Retinal pigment epithelial cell (primary cell): ENCODE measurements around the gene AIFM1.

Experiments used
- DNase-seq: peaks from one replicate; pipeline ENCODE4 v3.0.0-alpha.2; 2010; ENCODE audit warnings: low read depth
- H3K4me3 ChIP-seq: 2 replicates; pipeline ENCODE4 v1.5.1; 2011; ENCODE audit warnings: mild to moderate bottlenecking, low read length, control low read depth, moderate library complexity
- TF ChIP-seq, protein P1 (sequence below): conservative IDR thresholded peaks from 2 replicates; pipeline ENCODE4 v1.5.1; 2011; ENCODE audit warnings: low read depth, low read length, control low read depth, inconsistent platforms

Gene AIFM1

DNA sequence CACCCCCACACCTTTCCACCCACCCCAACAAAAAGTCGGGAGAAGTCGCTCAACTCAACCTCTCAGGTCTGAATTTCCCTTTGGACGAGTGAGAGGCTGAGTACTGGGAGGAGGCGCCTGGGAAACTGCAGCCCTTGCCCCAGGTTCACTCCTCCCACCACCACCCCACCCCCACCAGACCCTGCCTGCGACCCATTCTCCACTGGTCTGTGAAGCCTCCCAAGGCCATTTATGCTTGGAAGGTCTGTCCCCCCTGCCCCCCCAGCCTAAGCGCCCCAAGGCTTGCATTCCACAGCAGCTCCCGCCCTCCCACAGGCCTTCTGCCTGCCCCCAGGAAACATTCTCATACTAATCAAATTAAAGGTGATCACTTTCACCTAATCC is 82.5 kb downstream of the AIFM1 start:
- no peak overlapping the region for H3K4me3 ChIP-seq
- TF ChIP-seq, protein P1, sequence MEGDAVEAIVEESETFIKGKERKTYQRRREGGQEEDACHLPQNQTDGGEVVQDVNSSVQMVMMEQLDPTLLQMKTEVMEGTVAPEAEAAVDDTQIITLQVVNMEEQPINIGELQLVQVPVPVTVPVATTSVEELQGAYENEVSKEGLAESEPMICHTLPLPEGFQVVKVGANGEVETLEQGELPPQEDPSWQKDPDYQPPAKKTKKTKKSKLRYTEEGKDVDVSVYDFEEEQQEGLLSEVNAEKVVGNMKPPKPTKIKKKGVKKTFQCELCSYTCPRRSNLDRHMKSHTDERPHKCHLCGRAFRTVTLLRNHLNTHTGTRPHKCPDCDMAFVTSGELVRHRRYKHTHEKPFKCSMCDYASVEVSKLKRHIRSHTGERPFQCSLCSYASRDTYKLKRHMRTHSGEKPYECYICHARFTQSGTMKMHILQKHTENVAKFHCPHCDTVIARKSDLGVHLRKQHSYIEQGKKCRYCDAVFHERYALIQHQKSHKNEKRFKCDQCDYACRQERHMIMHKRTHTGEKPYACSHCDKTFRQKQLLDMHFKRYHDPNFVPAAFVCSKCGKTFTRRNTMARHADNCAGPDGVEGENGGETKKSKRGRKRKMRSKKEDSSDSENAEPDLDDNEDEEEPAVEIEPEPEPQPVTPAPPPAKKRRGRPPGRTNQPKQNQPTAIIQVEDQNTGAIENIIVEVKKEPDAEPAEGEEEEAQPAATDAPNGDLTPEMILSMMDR, result no peak
- DNase-seq, result no peak

DNA sequence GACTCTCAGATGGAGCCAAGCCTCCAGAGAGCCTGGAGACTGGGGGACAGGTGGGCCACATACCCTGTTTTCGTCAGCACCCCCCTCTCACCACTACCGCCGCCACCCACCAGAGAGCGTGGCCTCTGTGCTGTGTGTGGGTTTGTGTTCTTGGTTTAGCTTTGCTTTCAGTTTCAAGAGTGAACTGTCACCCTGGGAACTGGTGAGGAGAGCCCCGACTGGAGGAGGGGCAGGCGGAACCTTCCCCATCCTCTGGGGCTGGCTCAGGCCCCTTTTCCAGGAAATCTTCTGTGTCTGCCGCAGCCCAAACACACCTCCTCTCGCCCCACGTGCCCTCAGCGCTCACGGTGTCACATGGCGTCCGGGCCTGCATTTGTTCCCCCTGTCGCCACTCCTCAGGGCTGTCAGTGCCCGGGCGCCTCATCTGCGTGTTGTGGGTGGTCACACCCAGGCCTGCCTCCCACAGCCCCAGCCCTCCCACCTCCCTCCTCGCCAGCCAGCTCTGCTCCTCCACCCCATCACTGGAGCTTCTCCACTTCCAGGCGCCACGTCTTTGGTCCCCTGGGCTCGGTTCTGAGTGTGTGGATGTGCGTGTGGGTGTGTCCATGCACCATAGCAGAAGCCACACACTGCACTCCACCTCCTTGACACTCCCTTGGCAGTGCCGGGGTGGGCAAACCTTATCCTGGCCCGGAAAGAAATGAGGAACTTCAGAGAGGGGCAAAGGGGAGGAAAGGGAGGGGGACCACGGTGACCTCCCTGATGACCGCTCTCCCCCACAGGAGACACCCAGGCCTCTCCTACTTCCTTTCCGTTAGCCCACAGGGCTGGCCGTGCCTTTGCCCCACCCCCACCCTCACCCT is 83.2 kb downstream of the AIFM1 start:
- no peak overlapping the region for H3K4me3 ChIP-seq
- TF ChIP-seq, protein P1, result no peak
- DNase-seq, result no peak

DNA sequence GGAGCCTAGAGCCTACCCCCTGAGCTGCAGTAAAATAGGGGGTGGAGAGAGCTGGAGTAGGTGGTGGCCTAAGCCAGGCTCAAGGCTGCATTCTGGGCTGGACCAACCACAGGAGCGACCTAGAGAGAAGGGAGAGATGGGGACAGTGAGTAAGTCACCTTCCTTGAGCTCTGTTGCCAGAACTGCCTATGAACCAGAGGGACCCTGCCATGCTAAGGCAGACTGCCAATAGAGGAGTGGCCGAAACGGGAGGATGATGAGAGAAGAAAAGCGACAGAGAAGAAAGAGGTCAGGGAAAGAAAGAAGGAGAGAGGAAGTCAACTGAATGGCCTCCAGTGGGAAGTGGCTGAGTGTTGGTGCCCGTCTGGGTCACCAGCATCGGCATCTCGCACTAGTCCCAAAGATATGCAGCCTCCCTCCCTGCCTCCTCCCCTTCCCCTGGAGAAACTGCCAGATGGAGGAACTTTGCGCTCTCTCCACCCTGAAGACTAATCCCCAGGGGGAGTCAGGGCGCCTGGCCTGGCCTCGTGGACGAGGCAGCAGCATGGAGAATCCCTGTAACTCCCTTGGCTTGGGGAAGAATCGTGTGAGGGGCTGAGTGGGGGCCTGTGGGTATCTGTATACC is 84.1 kb downstream of the AIFM1 start:
- no peak for DNase-seq
- TF ChIP-seq, protein P1, result no peak

DNA sequence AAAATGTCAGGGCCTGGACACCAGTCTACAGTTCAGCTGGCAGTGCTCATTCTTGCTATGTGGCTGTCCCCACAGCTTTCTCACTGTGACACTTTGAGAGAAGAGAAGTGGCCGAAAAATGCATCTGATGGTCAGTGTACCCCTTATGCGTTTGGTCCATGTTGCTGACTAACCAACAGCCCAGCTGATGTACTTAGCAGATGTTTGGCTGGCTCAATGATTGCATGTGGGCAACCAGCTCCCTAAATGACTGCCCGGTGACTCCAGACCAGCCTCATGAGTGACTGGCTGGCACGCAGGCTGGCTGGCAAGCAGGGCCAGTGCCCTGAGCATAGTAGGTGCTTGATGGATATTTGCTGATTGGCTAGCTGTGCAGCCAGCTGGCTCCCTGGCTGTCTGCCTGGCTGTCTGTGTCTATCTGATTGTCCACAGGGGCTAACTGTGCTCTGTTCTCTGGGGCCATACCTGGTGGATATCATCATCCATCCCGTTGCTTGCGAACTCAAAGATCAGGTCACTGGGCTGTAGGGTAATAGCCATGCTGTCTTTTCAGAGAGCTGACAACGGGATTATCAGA is 84.8 kb downstream of the AIFM1 start:
- TF ChIP-seq, protein P1, result no peak
- no peak for DNase-seq
- H3K4me3 ChIP-seq, result no peak overlapping the region

More for the DNA sequence above, 84.1 kb downstream of the AIFM1 start:
- H3K4me3 ChIP-seq, result no peak overlapping the region

DNA sequence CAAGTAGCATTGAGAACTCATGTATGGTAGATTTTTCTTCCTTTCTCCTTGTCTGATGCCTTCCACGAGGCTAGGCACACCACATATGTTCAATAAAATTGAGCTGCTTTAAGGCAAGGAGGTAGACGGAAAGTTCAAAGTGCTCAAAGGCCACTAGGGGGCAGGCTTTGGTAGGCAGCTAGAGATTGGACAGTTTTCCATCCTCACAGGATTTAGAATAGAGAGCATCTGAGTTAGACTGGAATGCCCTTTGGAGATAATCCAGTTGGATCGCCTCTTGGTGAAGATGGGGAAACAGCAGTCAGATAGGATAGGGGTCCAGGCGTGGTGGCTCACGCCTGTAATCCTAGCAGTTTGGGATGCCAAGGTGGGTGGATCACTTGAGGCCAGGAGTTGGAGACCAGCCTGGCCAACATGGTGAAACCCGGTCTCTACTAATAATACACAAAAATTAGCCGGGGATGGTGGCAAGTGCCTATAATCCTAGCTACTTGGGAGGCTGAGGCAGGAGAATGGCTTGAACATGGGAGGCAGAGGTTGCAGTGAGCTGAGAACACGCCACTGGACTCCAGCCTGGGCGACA is 85.7 kb downstream of the AIFM1 start:
- no peak for DNase-seq
- H3K4me3 ChIP-seq, result no peak overlapping the region
- TF ChIP-seq, protein P1, result peak; percentile 75
